Adrenal gland (tissue), 12 donors: Measurements from ENCODE around the gene ZNF224. TPM values are rescaled to one million over a fixed set of nuclear protein-coding genes. Genes with fewer than 3 reads are reported as not detected.
A peak's percentile ranks its signal among the peaks of the same experiment; 100 is the strongest.

Source experiments
- DNase-seq, 7 donors: peaks; one replicate each; pipeline ENCODE4 v3.0.0-alpha.2; 2019 to 2020
- H3K27ac ChIP-seq, 5 donors: fragments of 200-600 bp; sonication (generic) in 4 of 5; 1 replicate in 3 of 5; 2 replicates in 2 of 5; pipeline versions ENCODE4 v1.5.1 to v1.8.0; 2016 to 2020; ENCODE audit warnings: mild to moderate bottlenecking in 1 of 5
- H3K27me3 ChIP-seq: fragments of 200-600 bp; 2 replicates; pipeline ENCODE4 v1.8.0; 2021
- H3K36me3 ChIP-seq, 2 donors: fragments of 200-600 bp; replicated peaks in 1 of 2; 1 replicate in 1 of 2; 2 replicates in 1 of 2; pipeline versions ENCODE4 v1.5.1 to v1.8.0; 2018 to 2022
- H3K4me1 ChIP-seq, 2 donors: fragments of 200-600 bp; replicated peaks in 1 of 2; 1 replicate in 1 of 2; 2 replicates in 1 of 2; pipeline versions ENCODE4 v1.5.1 to v1.8.0; 2018 to 2021
- H3K4me3 ChIP-seq, 4 donors: fragments of 200-600 bp; sonication (generic) in 3 of 4; one replicate each; pipeline ENCODE4 v1.5.1; 2016 to 2018
- H3K9me3 ChIP-seq, 3 donors: fragments of 200-600 bp; sonication (generic) in 1 of 3; replicated peaks in 1 of 3; 1 replicate in 2 of 3; 2 replicates in 1 of 3; pipeline versions ENCODE4 v1.5.1 to v1.8.0; 2016 to 2021
- POLR2A ChIP-seq, 2 donors: fragments of 450-650 bp; IDR thresholded peaks; one replicate each; pipeline ENCODE4 v1.6.1; 2017; ENCODE audit warnings: antibody characterized with exemption in 2 of 2, mild to moderate bottlenecking in 2 of 2, moderate library complexity in 1 of 2
- WGBS, 4 donors: extraction: QIAGEN DNeasy Blood & Tissue Kit in 2 of 4; methylation state at CpG; one replicate each; pipeline versions ENCODE4 v1.1.5 to v1.1.7; 2013 to 2017; 5-methylcytosine and 5-hydroxymethylcytosine counted together
- intact Hi-C, 2 donors: fragments of 100-400 bp; cut with DNase I; formaldehyde crosslinking; loops; one replicate each; pipeline versions ENCODE4 v1.14.1 to v1.15.0; 2022 to 2023
- polyA plus RNA-seq, 3 donors: library from polyadenylated mRNA; stranded (reverse); fragments of 200-250 nt in 2 of 3; fragments of 350-450 nt in 1 of 3; fragmentation: Illumina TruSeq in 1 of 3; extraction: RNeasy Lipid Tissue Mini Kit (QIAGEN cat#74804) in 1 of 3; gene quantifications; one replicate each; pipeline ENCODE4 v1.2.3, GENCODE V29; 2013 to 2014
- total RNA-seq, 9 donors: library from RNA; depleted of rRNA in 4 of 9; stranded (reverse); fragments of >200 nt in 4 of 9; fragments of 120-200 nt in 1 of 9; fragmentation: NEBNext Ultra II Directional in 1 of 9; extraction: Animal tissue kit (Norgen Biotek cat#: 25700) in 1 of 9; gene quantifications; one replicate each; pipeline versions ENCODE4 v1.1.0 to v1.2.4, GENCODE V29; 2013 to 2023
- TF ChIP-seq, protein P1 (sequence below), 6 experiments: fragments of 450-650 bp in 4 of 6; fragments of 200-600 bp in 2 of 6; sonication (generic) in 1 of 6; IDR thresholded peaks; 1 replicate in 5 of 6; 2 replicates in 1 of 6; pipeline versions ENCODE4 v1.5.1 to v1.8.0; 2016 to 2021; ENCODE audit warnings: antibody characterized with exemption in 6 of 6, mild to moderate bottlenecking in 2 of 6, moderate library complexity in 1 of 6
- donor health status: healthy with polysubstance abuse.
- donor health status: Bipolar disorder and iron deficiency.
- donor health status: DM: yes; HTN: yes; CAD: no.
- donor health status: DM: no; HTN: no; CAD: no.
- donor health status: DM: no; HTN: no; CAD: no.
- donor health status: DM: yes; HTN: yes; CAD: no.

ZNF224 gene
- total and polyA plus RNA-seq, 12 donors: 14.5 to 44.6 (median 30.1) TPM

DNA sequence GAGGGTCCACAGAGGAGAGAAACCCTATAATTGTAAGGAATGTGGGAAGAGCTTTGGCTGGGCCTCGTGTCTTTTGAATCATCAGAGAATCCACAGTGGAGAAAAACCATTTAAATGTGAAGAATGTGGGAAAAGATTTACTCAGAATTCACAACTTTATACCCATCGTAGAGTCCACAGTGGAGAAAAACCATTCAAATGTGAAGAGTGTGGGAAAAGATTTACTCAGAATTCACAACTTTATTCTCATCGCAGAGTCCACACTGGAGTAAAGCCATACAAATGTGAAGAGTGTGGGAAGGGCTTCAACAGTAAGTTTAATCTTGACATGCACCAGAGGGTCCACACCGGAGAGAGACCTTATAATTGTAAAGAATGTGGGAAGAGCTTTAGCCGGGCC lies 37.8 kb downstream of the ZNF224 start:
- peaks cover 0 to 11% (median 0%) of the 10 kb centered on the region in 3 donors for H3K9me3 ChIP-seq
- no peak for TF ChIP-seq POLR2A (IDR thresholded peaks at IDR 0.05)
- TF ChIP-seq, protein P1, sequence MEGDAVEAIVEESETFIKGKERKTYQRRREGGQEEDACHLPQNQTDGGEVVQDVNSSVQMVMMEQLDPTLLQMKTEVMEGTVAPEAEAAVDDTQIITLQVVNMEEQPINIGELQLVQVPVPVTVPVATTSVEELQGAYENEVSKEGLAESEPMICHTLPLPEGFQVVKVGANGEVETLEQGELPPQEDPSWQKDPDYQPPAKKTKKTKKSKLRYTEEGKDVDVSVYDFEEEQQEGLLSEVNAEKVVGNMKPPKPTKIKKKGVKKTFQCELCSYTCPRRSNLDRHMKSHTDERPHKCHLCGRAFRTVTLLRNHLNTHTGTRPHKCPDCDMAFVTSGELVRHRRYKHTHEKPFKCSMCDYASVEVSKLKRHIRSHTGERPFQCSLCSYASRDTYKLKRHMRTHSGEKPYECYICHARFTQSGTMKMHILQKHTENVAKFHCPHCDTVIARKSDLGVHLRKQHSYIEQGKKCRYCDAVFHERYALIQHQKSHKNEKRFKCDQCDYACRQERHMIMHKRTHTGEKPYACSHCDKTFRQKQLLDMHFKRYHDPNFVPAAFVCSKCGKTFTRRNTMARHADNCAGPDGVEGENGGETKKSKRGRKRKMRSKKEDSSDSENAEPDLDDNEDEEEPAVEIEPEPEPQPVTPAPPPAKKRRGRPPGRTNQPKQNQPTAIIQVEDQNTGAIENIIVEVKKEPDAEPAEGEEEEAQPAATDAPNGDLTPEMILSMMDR (IDR thresholded peaks at IDR 0.05): no peak
- no peak for DNase-seq
- H3K27me3 ChIP-seq: no peaks in the 10 kb centered on the region
- H3K4me3 ChIP-seq: no peak overlapping the region
- H3K27ac ChIP-seq: no peak overlapping the region
- no peaks in the 10 kb centered on the region for H3K4me1 ChIP-seq
- 93 to 99% (median 95%) methylated on average over 5 of the region's 5 CpGs for WGBS, 4 donors
- intact Hi-C loops: no loop called here
- H3K36me3 ChIP-seq: peaks cover 0 to 32% of the 10 kb centered on the region in 2 donors

DNA sequence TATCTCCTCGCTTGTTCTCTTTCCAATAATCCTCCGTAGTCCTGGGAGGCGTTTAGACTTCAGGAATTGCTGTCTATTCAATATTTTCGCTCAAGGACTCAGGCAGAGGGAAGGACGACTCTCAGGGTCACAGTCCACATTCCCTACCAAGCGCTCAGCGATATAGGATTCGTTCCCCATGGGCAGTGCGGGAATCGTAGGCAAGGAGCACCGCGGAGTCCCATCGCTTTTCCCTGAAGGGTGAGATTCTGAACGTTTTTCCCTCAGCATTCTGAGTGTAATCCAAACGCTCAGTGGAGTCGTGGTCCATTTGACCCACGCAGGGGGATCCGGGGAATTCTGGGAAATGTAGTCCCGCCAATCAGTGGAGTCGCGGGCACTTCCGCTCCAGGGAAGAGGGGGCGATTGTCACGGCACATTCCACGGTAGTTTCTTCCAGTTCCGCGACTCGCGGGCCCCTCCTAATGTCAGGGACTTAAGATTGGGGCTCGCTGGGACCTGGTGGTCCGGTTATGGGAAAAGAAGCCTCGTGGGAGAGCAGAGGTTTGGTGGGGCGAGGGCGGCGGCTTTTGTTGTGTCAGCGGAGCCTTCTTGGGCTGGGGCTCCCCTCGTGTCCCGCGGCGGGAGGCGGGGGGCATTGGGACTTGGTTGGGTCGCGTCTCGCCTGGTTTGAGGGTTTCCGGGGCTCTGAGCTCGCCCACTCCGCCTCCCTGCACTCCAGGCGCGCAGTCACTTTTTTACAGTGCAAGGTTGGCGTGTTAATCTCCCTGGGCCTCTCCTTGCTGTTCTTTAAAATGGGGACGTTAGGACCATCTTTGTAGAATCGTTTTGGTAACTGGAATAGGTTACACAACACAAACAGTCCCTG lies 47.3 kb downstream of the ZNF224 start, which contains the start of gene ZNF234:
ZNF234 (plus strand) TSS at position 364 of the 868 bp plus-strand sequence. CDS start 3,079 bp downstream, outside the sequence.
- peak; percentile 81 to 93 (median 87) for DNase-seq
- 0 to 1% (median 0%) methylated on average over 29 to 52 of the region's 52 CpGs for WGBS, 4 donors
- Histone ChIP-seq H3K4me1 (peaks cover 12 to 15% of the 10 kb centered on the region in 2 donors), H3K27me3 (no peaks in the 10 kb centered on the region), H3K36me3 (peaks cover 0 to 17% of the 10 kb centered on the region in 2 donors), H3K9me3 (no peaks in the 10 kb centered on the region), H3K27ac (peak within 1 kb of the TSS; percentile 42 to 72 (median 66)), H3K4me3 (peak within 1 kb of the TSS; percentile 68 to 83 (median 72))
- TF ChIP-seq, protein P1 (IDR thresholded peaks at IDR 0.05): no peak
- TF ChIP-seq POLR2A (IDR thresholded peaks at IDR 0.05): peak; percentile 1 to 57
- intact Hi-C loops: no loop called here

DNA sequence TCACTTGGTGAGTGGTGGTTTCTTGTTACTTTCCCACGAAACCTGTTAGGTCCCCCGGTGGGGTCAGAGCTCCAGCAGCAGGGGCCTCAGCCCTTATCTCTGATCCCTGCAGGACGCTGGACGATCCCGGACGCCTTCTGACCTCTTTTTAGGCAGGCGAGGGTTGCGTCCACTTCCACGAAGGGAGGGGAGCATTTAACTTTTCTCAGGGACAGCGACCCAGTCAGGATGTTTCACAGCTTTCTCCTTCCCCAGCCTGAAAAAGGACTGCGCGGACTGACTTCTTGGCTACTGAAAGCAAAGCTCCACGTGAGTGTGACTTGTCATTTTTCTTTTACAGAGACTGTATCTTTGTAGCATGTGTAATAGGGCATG lies 47.9 kb downstream of the ZNF224 start:
- Histone ChIP-seq H3K4me1 (peaks cover 12 to 15% of the 10 kb centered on the region in 2 donors), H3K27ac (peak overlapping the region in 3 of 5 donors; percentile 66 to 72 (median 70)), H3K9me3 (no peaks in the 10 kb centered on the region), H3K27me3 (no peaks in the 10 kb centered on the region), H3K4me3 (peak overlapping the region in 3 of 4 donors; percentile 70 to 83 (median 74)), H3K36me3 (peaks cover 0 to 18% of the 10 kb centered on the region in 2 donors)
- peak in 6 of 7 donors; percentile 19 to 38 (median 27) for DNase-seq
- intact Hi-C loops: no loop called here
- 4 to 6% (median 5%) methylated on average over 13 of the region's 13 CpGs for WGBS, 4 donors
- TF ChIP-seq POLR2A (IDR thresholded peaks at IDR 0.05): peak in 1 of 2 donors; percentile 7
- TF ChIP-seq, protein P1 (IDR thresholded peaks at IDR 0.05): no peak

DNA sequence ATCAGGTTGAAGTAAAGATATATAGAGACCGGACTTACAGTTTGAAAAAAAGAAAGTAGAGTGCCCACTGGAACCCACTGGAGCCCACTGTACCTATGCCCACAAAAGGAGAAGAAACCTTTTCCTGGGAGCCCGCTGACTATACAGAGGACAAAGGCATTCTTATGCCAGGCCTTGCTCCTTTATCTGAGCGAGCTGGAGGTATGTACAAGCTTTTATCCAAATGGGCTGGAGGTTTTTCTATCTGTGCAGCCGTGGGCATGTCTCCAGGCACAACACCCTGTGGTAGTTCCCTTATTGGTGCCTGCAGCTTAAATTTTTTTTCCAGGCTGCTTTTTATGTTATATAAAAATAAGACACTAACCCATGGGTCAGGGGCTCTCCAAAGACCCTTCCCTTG lies 55.6 kb downstream of the ZNF224 start:
- H3K27me3 ChIP-seq: no peaks in the 10 kb centered on the region
- TF ChIP-seq POLR2A (IDR thresholded peaks at IDR 0.05): no peak
- TF ChIP-seq, protein P1 (IDR thresholded peaks at IDR 0.05): no peak
- H3K4me1 ChIP-seq: no peaks in the 10 kb centered on the region
- 95 to 98% (median 96%) methylated on average over 4 of the region's 4 CpGs for WGBS, 4 donors
- DNase-seq: no peak
- intact Hi-C loops: no loop called here
- no peak overlapping the region for H3K4me3 ChIP-seq
- no peak overlapping the region for H3K27ac ChIP-seq
- peaks cover 0 to 71% of the 10 kb centered on the region in 2 donors for H3K36me3 ChIP-seq
- peaks cover 0 to 3% (median 0%) of the 10 kb centered on the region in 3 donors for H3K9me3 ChIP-seq
